Ishikawa (cell line): ENCODE results near the gene CARD16.

Experiments
- CEBPB ChIP-seq: IDR thresholded peaks from 2 replicates; pipeline ENCODE4 v1.6.1; 2012
- CREB1 ChIP-seq: IDR thresholded peaks from 2 replicates; pipeline ENCODE4 v1.6.1; 2012; ENCODE audit warnings: low read depth
- EGR1 ChIP-seq: IDR thresholded peaks from 2 replicates; pipeline ENCODE4 v1.6.1; 2012
- EP300 ChIP-seq: IDR thresholded peaks from 2 replicates; pipeline ENCODE4 v1.6.1; 2012; ENCODE audit warnings: borderline replicate concordance
- NFIC ChIP-seq: IDR thresholded peaks from 2 replicates; pipeline ENCODE4 v1.6.1; 2012
- RAD21 ChIP-seq: IDR thresholded peaks from 2 replicates; pipeline ENCODE4 v1.6.1; 2012; ENCODE audit warnings: low read depth
- TAF1 ChIP-seq: IDR thresholded peaks from 2 replicates; pipeline ENCODE4 v1.6.1; 2012; ENCODE audit warnings: low read depth, mild to moderate bottlenecking
- TCF12 ChIP-seq: IDR thresholded peaks from 2 replicates; pipeline ENCODE4 v1.6.1; 2012; ENCODE audit warnings: low read depth
- TEAD4 ChIP-seq: IDR thresholded peaks from 2 replicates; pipeline ENCODE4 v1.6.1; 2012
- ZBTB7A ChIP-seq: IDR thresholded peaks from 2 replicates; pipeline ENCODE4 v1.6.1; 2012; ENCODE audit warnings: low read depth
- TF ChIP-seq, protein P1 (sequence below): IDR thresholded peaks from 2 replicates; pipeline ENCODE4 v1.6.1; 2012
- TF ChIP-seq, protein P2 (sequence below): IDR thresholded peaks from 2 replicates; pipeline ENCODE4 v1.6.1; 2012
- TF ChIP-seq, protein P3 (sequence below): IDR thresholded peaks from 2 replicates; pipeline ENCODE4 v1.6.1; 2012; ENCODE audit warnings: low read depth, mild to moderate bottlenecking

DNA sequence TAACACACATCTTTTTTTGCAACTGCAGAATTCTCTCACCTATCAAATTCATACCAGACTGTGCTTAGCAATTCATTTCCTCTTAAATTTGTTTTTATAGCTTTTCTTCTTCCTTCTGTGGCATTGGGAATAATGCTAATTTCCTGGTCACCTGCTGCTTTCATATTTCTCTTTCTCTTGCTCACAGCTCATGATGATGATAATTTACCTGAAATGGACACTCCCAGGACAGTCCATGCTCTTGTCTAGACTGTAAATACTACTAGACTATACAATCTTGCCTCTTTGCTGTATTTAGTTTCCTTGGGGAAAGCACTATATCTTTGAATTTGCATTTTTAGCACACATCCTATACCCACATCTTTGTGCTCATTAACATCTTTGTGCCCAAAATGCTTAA is 37.7 kb downstream of the CARD16 start:
- TF ChIP-seq EP300 = no peak
- no peak for TF ChIP-seq CREB1
- no peak for TF ChIP-seq NFIC
- no peak for TF ChIP-seq CEBPB
- no peak for TF ChIP-seq RAD21
- TF ChIP-seq ZBTB7A = no peak
- TF ChIP-seq, protein P1, sequence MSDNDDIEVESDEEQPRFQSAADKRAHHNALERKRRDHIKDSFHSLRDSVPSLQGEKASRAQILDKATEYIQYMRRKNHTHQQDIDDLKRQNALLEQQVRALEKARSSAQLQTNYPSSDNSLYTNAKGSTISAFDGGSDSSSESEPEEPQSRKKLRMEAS = no peak
- no peak for TF ChIP-seq EGR1
- TF ChIP-seq, protein P2, sequence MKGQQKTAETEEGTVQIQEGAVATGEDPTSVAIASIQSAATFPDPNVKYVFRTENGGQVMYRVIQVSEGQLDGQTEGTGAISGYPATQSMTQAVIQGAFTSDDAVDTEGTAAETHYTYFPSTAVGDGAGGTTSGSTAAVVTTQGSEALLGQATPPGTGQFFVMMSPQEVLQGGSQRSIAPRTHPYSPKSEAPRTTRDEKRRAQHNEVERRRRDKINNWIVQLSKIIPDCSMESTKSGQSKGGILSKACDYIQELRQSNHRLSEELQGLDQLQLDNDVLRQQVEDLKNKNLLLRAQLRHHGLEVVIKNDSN = no peak
- no peak for TF ChIP-seq TAF1
- TF ChIP-seq, protein P3, sequence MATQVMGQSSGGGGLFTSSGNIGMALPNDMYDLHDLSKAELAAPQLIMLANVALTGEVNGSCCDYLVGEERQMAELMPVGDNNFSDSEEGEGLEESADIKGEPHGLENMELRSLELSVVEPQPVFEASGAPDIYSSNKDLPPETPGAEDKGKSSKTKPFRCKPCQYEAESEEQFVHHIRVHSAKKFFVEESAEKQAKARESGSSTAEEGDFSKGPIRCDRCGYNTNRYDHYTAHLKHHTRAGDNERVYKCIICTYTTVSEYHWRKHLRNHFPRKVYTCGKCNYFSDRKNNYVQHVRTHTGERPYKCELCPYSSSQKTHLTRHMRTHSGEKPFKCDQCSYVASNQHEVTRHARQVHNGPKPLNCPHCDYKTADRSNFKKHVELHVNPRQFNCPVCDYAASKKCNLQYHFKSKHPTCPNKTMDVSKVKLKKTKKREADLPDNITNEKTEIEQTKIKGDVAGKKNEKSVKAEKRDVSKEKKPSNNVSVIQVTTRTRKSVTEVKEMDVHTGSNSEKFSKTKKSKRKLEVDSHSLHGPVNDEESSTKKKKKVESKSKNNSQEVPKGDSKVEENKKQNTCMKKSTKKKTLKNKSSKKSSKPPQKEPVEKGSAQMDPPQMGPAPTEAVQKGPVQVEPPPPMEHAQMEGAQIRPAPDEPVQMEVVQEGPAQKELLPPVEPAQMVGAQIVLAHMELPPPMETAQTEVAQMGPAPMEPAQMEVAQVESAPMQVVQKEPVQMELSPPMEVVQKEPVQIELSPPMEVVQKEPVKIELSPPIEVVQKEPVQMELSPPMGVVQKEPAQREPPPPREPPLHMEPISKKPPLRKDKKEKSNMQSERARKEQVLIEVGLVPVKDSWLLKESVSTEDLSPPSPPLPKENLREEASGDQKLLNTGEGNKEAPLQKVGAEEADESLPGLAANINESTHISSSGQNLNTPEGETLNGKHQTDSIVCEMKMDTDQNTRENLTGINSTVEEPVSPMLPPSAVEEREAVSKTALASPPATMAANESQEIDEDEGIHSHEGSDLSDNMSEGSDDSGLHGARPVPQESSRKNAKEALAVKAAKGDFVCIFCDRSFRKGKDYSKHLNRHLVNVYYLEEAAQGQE = no peak
- TF ChIP-seq TCF12 = no peak
- TF ChIP-seq TEAD4 = no peak
